ENCODE data around the gene CYGB.
A peak's percentile ranks its signal among the peaks of the same experiment; 100 is the strongest.
"Not testable (repeated sequence)": the region's sequence is repeated elsewhere in the genome, so short reads cannot be mapped to it uniquely, and the experiment has no call there.

Gene CYGB

GRCh38 chr17:76530095-76530723 is 7.3 kb downstream of the CYGB start:
- DNase-seq (ENCODE audit: insufficient read length, low spot score) = peak; percentile 3
- no peak for TF ChIP-seq CTCF (IDR thresholded peaks at IDR 0.05; ENCODE audit: insufficient read depth, missing control alignments)
- FAIRE-seq = no peak

GRCh38 chr17:76529224-76530094 is 8.1 kb downstream of the CYGB start:
- peak; percentile 5 for DNase-seq (ENCODE audit: insufficient read length, low spot score)
- FAIRE-seq = no peak
- no peak for TF ChIP-seq CTCF (IDR thresholded peaks at IDR 0.05; ENCODE audit: insufficient read depth, missing control alignments)

- no peak for DNase-seq (ENCODE audit: insufficient read length, low spot score)
- TF ChIP-seq CTCF (IDR thresholded peaks at IDR 0.05; ENCODE audit: insufficient read depth, missing control alignments) = no peak
- FAIRE-seq = no peak
These were observed 8.8 kb downstream of the CYGB start for GRCh38 chr17:76528528-76529223.

GRCh38 chr17:76528156-76528527 is 9.4 kb downstream of the CYGB start:
- DNase-seq (ENCODE audit: insufficient read length, low spot score) = no peak
- no peak for FAIRE-seq
- no peak for TF ChIP-seq CTCF (IDR thresholded peaks at IDR 0.05; ENCODE audit: insufficient read depth, missing control alignments)

- DNase-seq (ENCODE audit: insufficient read length, low spot score) (no peak), FAIRE-seq (no peak)
- no peak for TF ChIP-seq CTCF (IDR thresholded peaks at IDR 0.05; ENCODE audit: insufficient read depth, missing control alignments)
These were observed 9.9 kb downstream of the CYGB start for GRCh38 chr17:76527430-76528111.

- FAIRE-seq; DNase-seq (ENCODE audit: insufficient read length, low spot score): not testable (repeated sequence)
These were observed 10.5 kb downstream of the CYGB start for GRCh38 chr17:76527016-76527415.

GRCh38 chr17:76525513-76525833 is 12.0 kb downstream of the CYGB start:
- DNase-seq (ENCODE audit: insufficient read length, low spot score); FAIRE-seq: not testable (repeated sequence)
